H9 (cell line): ENCODE data around the gene PSMB5. TPM values are rescaled to one million over a fixed set of nuclear protein-coding genes. Genes with fewer than 3 reads are reported as not detected.
A peak's percentile ranks its signal among the peaks of the same experiment; 100 is the strongest.

Source experiments
- DNase-seq: peaks from one replicate; pipeline ENCODE4 v3.0.0-alpha.2; 2017
- H2AFZ ChIP-seq: one replicate; pipeline ENCODE4 v1.6.1; 2013; ENCODE audit warnings: mild to moderate bottlenecking, low read length, control low read depth, moderate library complexity
- H2AK5ac ChIP-seq: 2 replicates; pipeline ENCODE4 v1.6.1; 2013; ENCODE audit warnings: low read length, control low read depth, mixed read lengths; ENCODE audit not compliant: insufficient read length
- H2BK120ac ChIP-seq: one replicate; pipeline ENCODE4 v1.6.1; 2013; ENCODE audit warnings: low read depth, mild to moderate bottlenecking, low read length, control low read depth, inconsistent platforms; ENCODE audit not compliant: poor library complexity, severe bottlenecking
- H2BK12ac ChIP-seq: 2 replicates; pipeline ENCODE4 v1.6.1; 2013; ENCODE audit warnings: low read length, control low read depth, mixed read lengths, low read depth; ENCODE audit not compliant: insufficient read length
- H2BK15ac ChIP-seq: 2 replicates; pipeline ENCODE4 v1.6.1; 2013; ENCODE audit warnings: low read depth, low read length, control low read depth
- H2BK20ac ChIP-seq: one replicate; pipeline ENCODE4 v1.6.1; 2013; ENCODE audit warnings: low read depth, mild to moderate bottlenecking, low read length, control low read depth, inconsistent platforms; ENCODE audit not compliant: poor library complexity, severe bottlenecking
- H2BK5ac ChIP-seq: 2 replicates; pipeline ENCODE4 v1.6.1; 2013; ENCODE audit warnings: low read length, control low read depth, mixed read lengths; ENCODE audit not compliant: insufficient read length
- H3K14ac ChIP-seq: 2 replicates; pipeline ENCODE4 v1.6.1; 2013; ENCODE audit warnings: low read length, control low read depth; ENCODE audit not compliant: insufficient read depth
- H3K18ac ChIP-seq: 2 replicates; pipeline ENCODE4 v1.6.1; 2013; ENCODE audit warnings: low read depth, mild to moderate bottlenecking, mixed read lengths, low read length, control low read depth; ENCODE audit not compliant: insufficient read length
- H3K23ac ChIP-seq: 2 replicates; pipeline ENCODE4 v1.6.1; 2013; ENCODE audit warnings: low read length, control low read depth, mixed read lengths, low read depth; ENCODE audit not compliant: insufficient read length
- H3K23me2 ChIP-seq: 2 replicates; pipeline ENCODE4 v1.6.1; 2013; ENCODE audit warnings: low read depth, mild to moderate bottlenecking, mixed read lengths, low read length, control low read depth; ENCODE audit not compliant: insufficient read length, poor library complexity, severe bottlenecking
- H3K27ac ChIP-seq: 2 replicates; pipeline ENCODE4 v1.5.1; 2013; ENCODE audit warnings: low read length, control low read depth, mixed read lengths, low read depth; ENCODE audit not compliant: insufficient read length
- H3K27me3 ChIP-seq: 2 replicates; pipeline ENCODE4 v1.6.1; 2013; ENCODE audit warnings: low read length, control low read depth, inconsistent platforms; ENCODE audit not compliant: insufficient read depth
- H3K4ac ChIP-seq: 2 replicates; pipeline ENCODE4 v1.6.1; 2013; ENCODE audit warnings: low read depth, mild to moderate bottlenecking, control low read depth, inconsistent platforms, low read length, moderate library complexity
- H3K4me1 ChIP-seq: 2 replicates; pipeline ENCODE4 v1.6.1; 2013; ENCODE audit warnings: low read length, control low read depth, inconsistent platforms; ENCODE audit not compliant: insufficient read depth
- H3K4me2 ChIP-seq: 2 replicates; pipeline ENCODE4 v1.6.1; 2013; ENCODE audit warnings: low read length, control low read depth, mixed read lengths; ENCODE audit not compliant: insufficient read length, insufficient read depth
- H3K56ac ChIP-seq: 2 replicates; pipeline ENCODE4 v1.6.1; 2013; ENCODE audit warnings: low read depth, mild to moderate bottlenecking, mixed read lengths, low read length, control low read depth; ENCODE audit not compliant: insufficient read length
- H3K79me1 ChIP-seq: 2 replicates; pipeline ENCODE4 v1.6.1; 2013; ENCODE audit warnings: low read depth, mild to moderate bottlenecking, moderate library complexity, low read length, control low read depth, inconsistent platforms; ENCODE audit not compliant: insufficient read depth, poor library complexity, severe bottlenecking
- H3K79me2 ChIP-seq: 2 replicates; pipeline ENCODE4 v1.6.1; 2013; ENCODE audit warnings: low read length, control low read depth, inconsistent platforms; ENCODE audit not compliant: insufficient read depth
- H3K9ac ChIP-seq: 2 replicates; pipeline ENCODE4 v1.6.1; 2013; ENCODE audit warnings: low read length, control low read depth, mixed read lengths; ENCODE audit not compliant: insufficient read length; ENCODE audit errors: extremely low read depth
- H3K9me3 ChIP-seq: one replicate; pipeline ENCODE4 v1.6.1; 2013; ENCODE audit warnings: low read depth, low read length, inconsistent platforms; ENCODE audit not compliant: control insufficient read depth
- H3T11ph ChIP-seq: one replicate; pipeline ENCODE4 v1.6.1; 2013; ENCODE audit warnings: mild to moderate bottlenecking, low read length, control low read depth, inconsistent platforms
- H4K20me1 ChIP-seq: one replicate; pipeline ENCODE4 v1.6.1; 2013; ENCODE audit not compliant: control insufficient read depth, insufficient read length, insufficient read depth
- H4K5ac ChIP-seq: 2 replicates; pipeline ENCODE4 v1.6.1; 2013; ENCODE audit warnings: low read depth, mild to moderate bottlenecking, mixed read lengths, low read length, control low read depth; ENCODE audit not compliant: insufficient read length
- H4K8ac ChIP-seq: replicated peaks from 2 replicates; pipeline ENCODE4 v1.6.1; 2013; ENCODE audit warnings: low read length, control low read depth, mixed read lengths, low read depth; ENCODE audit not compliant: insufficient read length
- H4K91ac ChIP-seq: 2 replicates; pipeline ENCODE4 v1.6.1; 2013; ENCODE audit warnings: low read depth, mild to moderate bottlenecking, moderate library complexity, mixed read lengths, low read length, control low read depth; ENCODE audit not compliant: insufficient read length
- H3K27ac Mint-ChIP-seq, 3 experiments: 2 replicates in 2 of 3; 3 replicates in 1 of 3; pipeline ENCODE4 v1.8.0; 2020 to 2021; ENCODE audit warnings: mixed read lengths in 3 of 3, mild to moderate bottlenecking in 1 of 3, moderate library complexity in 1 of 3
- H3K27me3 Mint-ChIP-seq: 2 replicates; pipeline ENCODE4 v1.8.0; 2021; ENCODE audit warnings: low read depth, mild to moderate bottlenecking, moderate library complexity, mixed read lengths
- H3K36me3 Mint-ChIP-seq, 3 experiments: 2 replicates in 2 of 3; 3 replicates in 1 of 3; pipeline ENCODE4 v1.8.0; 2020 to 2021; ENCODE audit warnings: low read depth in 3 of 3, mixed read lengths in 3 of 3; ENCODE audit not compliant: insufficient read depth in 1 of 3
- H3K4me1 Mint-ChIP-seq, 2 experiments: 2 replicates each; pipeline ENCODE4 v1.8.0; 2020; ENCODE audit warnings: mixed read lengths in 2 of 2
- H3K4me3 Mint-ChIP-seq, 2 experiments: 2 replicates in 1 of 2; 3 replicates in 1 of 2; pipeline ENCODE4 v1.8.0; 2020 to 2021; ENCODE audit warnings: mild to moderate bottlenecking in 2 of 2, mixed read lengths in 2 of 2, moderate library complexity in 1 of 2
- H3K9me3 Mint-ChIP-seq, 2 experiments: 2 replicates in 1 of 2; 3 replicates in 1 of 2; pipeline ENCODE4 v1.8.0; 2020; ENCODE audit warnings: mild to moderate bottlenecking in 2 of 2, mixed read lengths in 2 of 2, moderate library complexity in 1 of 2
- WGBS: extraction: QIAGEN DNeasy Blood & Tissue Kit; methylation state at CpG from one replicate; pipeline ENCODE4 v1.1.7; 2013; ENCODE audit warnings: missing lambda C conversion rate, low lambda C conversion rate, mixed read lengths; ENCODE audit not compliant: insufficient read length; ENCODE audit errors: extremely low coverage; 5-methylcytosine and 5-hydroxymethylcytosine counted together
- total RNA-seq: library from RNA; stranded (reverse); gene quantifications from 2 replicates; pipeline ENCODE4 v1.2.1, GENCODE V29; 2021
- TF ChIP-seq, protein P1 (sequence below): fragments of 200-600 bp; sonication (generic); conservative IDR thresholded peaks from 3 replicates; pipeline ENCODE4 v1.8.0; 2021; ENCODE audit warnings: antibody characterized with exemption, mild to moderate bottlenecking

Gene PSMB5
- total RNA-seq, 1 experiment from 2014 or later = 252 TPM

DNA sequence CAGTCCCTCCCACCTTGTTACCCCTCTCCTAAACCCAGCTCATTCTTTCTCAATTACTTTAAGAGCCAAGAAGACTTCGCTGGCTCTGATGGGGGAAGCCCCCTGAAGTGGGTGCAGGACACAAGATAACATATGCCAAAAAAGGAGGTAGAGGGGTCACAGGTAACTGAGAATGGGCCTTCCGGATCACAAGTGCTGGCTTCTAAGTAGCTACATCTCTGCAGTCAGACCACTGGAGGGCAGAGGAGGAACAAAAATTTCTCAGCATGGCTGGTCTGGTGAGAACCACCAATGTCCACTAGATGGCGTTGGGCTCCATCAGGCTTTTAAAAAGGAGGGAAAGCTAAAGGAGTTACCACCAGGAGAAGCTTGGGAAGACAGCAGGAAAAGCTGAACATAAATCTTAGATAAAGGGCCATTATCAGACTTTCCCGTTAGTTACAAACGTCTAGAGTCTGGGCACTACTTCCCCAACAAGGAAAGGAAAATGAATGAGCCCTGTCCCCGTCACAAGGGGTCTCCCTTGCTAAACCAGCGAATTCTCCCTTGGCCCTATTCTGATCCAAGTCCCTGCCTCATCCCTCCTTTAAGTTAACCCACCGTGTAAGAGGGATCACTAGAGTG, 34.2 kb upstream of the PSMB5 start:
- peaks cover 3% of the 10 kb centered on the region for H4K20me1 ChIP-seq
- no peak overlapping the region for H2BK5ac ChIP-seq
- 0 out of 2 replicates have a peak, but pooled peaks cover 3% of the 10 kb centered on the region for H3K4me1 ChIP-seq
- H2BK12ac ChIP-seq = no peak overlapping the region
- no peak overlapping the region for H2BK15ac ChIP-seq
- no peak overlapping the region for H2AK5ac ChIP-seq
- peaks cover 5% of the 10 kb centered on the region; the same call in 1 of the 2 replicates for H3K79me2 ChIP-seq
- no peaks in the 10 kb centered on the region for H3K27me3 ChIP-seq
- H3K9ac ChIP-seq = no peak overlapping the region
- no peak overlapping the region for H4K8ac ChIP-seq
- no peak overlapping the region for H3K4me2 ChIP-seq
- Mint-ChIP-seq H3K36me3 (peaks cover 42 to 84% (median 72%) of the 10 kb centered on the region in 3 experiments; a peak in 6 of 7 replicates), H3K4me3 (peak overlapping the region; percentile 46 to 68), H3K27ac (peak overlapping the region; percentile 92 to 95 (median 93); a peak in 6 of 7 replicates), H3K4me1 (peaks cover 35 to 52% of the 10 kb centered on the region in 2 experiments), H3K9me3 (no peaks in the 10 kb centered on the region), H3K27me3 (no peaks in the 10 kb centered on the region; the same call in 1 of the 2 replicates)
- no peak overlapping the region for H2BK120ac ChIP-seq
- H3K27ac ChIP-seq = no peak overlapping the region
- no peak overlapping the region for H4K5ac ChIP-seq
- peaks cover 17% of the 10 kb centered on the region for H3K79me1 ChIP-seq
- H2BK20ac ChIP-seq = no peak overlapping the region
- no peak overlapping the region for H3K18ac ChIP-seq
- TF ChIP-seq, protein P1, sequence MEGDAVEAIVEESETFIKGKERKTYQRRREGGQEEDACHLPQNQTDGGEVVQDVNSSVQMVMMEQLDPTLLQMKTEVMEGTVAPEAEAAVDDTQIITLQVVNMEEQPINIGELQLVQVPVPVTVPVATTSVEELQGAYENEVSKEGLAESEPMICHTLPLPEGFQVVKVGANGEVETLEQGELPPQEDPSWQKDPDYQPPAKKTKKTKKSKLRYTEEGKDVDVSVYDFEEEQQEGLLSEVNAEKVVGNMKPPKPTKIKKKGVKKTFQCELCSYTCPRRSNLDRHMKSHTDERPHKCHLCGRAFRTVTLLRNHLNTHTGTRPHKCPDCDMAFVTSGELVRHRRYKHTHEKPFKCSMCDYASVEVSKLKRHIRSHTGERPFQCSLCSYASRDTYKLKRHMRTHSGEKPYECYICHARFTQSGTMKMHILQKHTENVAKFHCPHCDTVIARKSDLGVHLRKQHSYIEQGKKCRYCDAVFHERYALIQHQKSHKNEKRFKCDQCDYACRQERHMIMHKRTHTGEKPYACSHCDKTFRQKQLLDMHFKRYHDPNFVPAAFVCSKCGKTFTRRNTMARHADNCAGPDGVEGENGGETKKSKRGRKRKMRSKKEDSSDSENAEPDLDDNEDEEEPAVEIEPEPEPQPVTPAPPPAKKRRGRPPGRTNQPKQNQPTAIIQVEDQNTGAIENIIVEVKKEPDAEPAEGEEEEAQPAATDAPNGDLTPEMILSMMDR = peak; percentile 100
- H3K9me3 ChIP-seq = no peaks in the 10 kb centered on the region
- H4K91ac ChIP-seq = no peak overlapping the region
- H3T11ph ChIP-seq = no peak overlapping the region
- no peak overlapping the region for H3K56ac ChIP-seq
- no peak overlapping the region for H2AFZ ChIP-seq
- no CpG with 5 or more reads among the region's 8 CpGs for WGBS
- no peak overlapping the region for H3K23ac ChIP-seq
- peak; percentile 91 for DNase-seq
- H3K4ac ChIP-seq = no peak overlapping the region
- H3K14ac ChIP-seq = no peak overlapping the region
- peaks cover 12% of the 10 kb centered on the region for H3K23me2 ChIP-seq
